Endothelial cell of umbilical vein (primary cell): ENCODE results near the gene CYB5A. TPM values are rescaled to one million over a fixed set of nuclear protein-coding genes. Genes with fewer than 3 reads are reported as not detected.

ENCODE experiments used
- BruUV-seq: library from RNA; stranded (reverse); fragments of 400-500 nt; replicated peaks from 2 replicates; lab custom pipeline; 2021; lab: Mats Ljungman, UMichigan
- CTCF ChIA-PET: fragments of 300-600, 350-600 bp; sonication (Branson Sonifier 250); formaldehyde crosslinking; loops from one replicate; lab custom pipeline; 2021; ENCODE audit warnings: antibody characterized with exemption, inconsistent platforms; lab: Charles Lee
- POLR2A ChIA-PET: fragments of 300-600, 350-600 bp; sonication (Branson Sonifier 250); formaldehyde crosslinking; loops from one replicate; lab custom pipeline; 2021; ENCODE audit warnings: antibody characterized with exemption, inconsistent platforms; lab: Charles Lee
- DNase-seq: peaks from one replicate; pipeline ENCODE4 v3.0.0-alpha.2; 2011; ENCODE audit warnings: low read depth, low spot score
- FAIRE-seq: peaks from 2 replicates; lab custom pipeline; 2011; peaks lifted over from hg19 to GRCh38; lab: Jason Lieb, UNC
- H2AFZ ChIP-seq: 2 replicates; pipeline ENCODE4 v1.6.0; 2012; ENCODE audit warnings: low read depth, low read length, control low read depth, inconsistent platforms
- H3K27ac ChIP-seq: 2 replicates; pipeline ENCODE4 v1.5.1; 2011; ENCODE audit warnings: low read depth, mild to moderate bottlenecking, control low read depth, low read length, moderate library complexity; ENCODE audit not compliant: insufficient read depth
- H3K27me3 ChIP-seq, 2 experiments: 2 replicates each; pipeline versions ENCODE4 v1.6.0 to v1.6.1; 2011; ENCODE audit warnings: low read length in 2 of 2, mixed read lengths in 1 of 2; ENCODE audit not compliant: control insufficient read depth in 2 of 2, insufficient read depth in 2 of 2
- H3K36me3 ChIP-seq, 2 experiments: 2 replicates in 1 of 2; 3 replicates in 1 of 2; pipeline ENCODE4 v1.5.1; 2011; ENCODE audit warnings: low read length in 2 of 2, mild to moderate bottlenecking in 1 of 2, moderate library complexity in 1 of 2; ENCODE audit not compliant: control insufficient read depth in 2 of 2, insufficient read depth in 2 of 2; ENCODE audit errors: extremely low read depth in 1 of 2
- H3K4me1 ChIP-seq: 3 replicates; pipeline ENCODE4 v1.5.1; 2011; ENCODE audit warnings: mild to moderate bottlenecking, low read length; ENCODE audit not compliant: control insufficient read depth, insufficient read depth; ENCODE audit errors: extremely low read depth
- H3K4me2 ChIP-seq: 2 replicates; pipeline ENCODE4 v1.6.1; 2011; ENCODE audit warnings: low read length, control low read depth, mixed read lengths; ENCODE audit not compliant: insufficient read depth
- H3K4me3 ChIP-seq, 3 experiments: fragments of 200-600 bp in 1 of 3; sonication (generic), shearing (Covaris generic) in 1 of 3; replicated peaks in 1 of 3; 2 replicates each; pipeline ENCODE4 v1.5.1; 2011 to 2016; ENCODE audit warnings: control low read depth in 3 of 3, low read length in 3 of 3, mild to moderate bottlenecking in 2 of 3, inconsistent platforms in 1 of 3, low read depth in 1 of 3, moderate library complexity in 1 of 3; ENCODE audit not compliant: insufficient read depth in 1 of 3
- H3K79me2 ChIP-seq: 2 replicates; pipeline ENCODE4 v1.6.0; 2012; ENCODE audit warnings: low read length, inconsistent platforms; ENCODE audit not compliant: control insufficient read depth, insufficient read depth
- H3K9ac ChIP-seq: replicated peaks from 2 replicates; pipeline ENCODE3; 2011; ENCODE audit warnings: low read length, control low read depth; ENCODE audit not compliant: insufficient read depth; ENCODE audit errors: extremely low read depth
- H3K9me1 ChIP-seq: replicated peaks from 3 replicates; pipeline ENCODE4 v1.6.0; 2011; ENCODE audit warnings: mild to moderate bottlenecking, low read length; ENCODE audit not compliant: control insufficient read depth, insufficient read depth; ENCODE audit errors: extremely low read depth
- H3K9me3 ChIP-seq: replicated peaks from 2 replicates; pipeline ENCODE4 v1.5.1; 2012; ENCODE audit warnings: low read length, inconsistent platforms; ENCODE audit not compliant: control insufficient read depth, insufficient read depth
- H4K20me1 ChIP-seq: replicated peaks from 2 replicates; pipeline ENCODE3; 2011; ENCODE audit warnings: mild to moderate bottlenecking, low read length; ENCODE audit not compliant: control insufficient read depth, insufficient read depth; ENCODE audit errors: extremely low read depth
- CTCF ChIP-seq, 2 donors: IDR thresholded peaks; 1 replicate in 1 of 2; 2 replicates in 1 of 2; pipeline ENCODE4 v1.5.1; 2011; ENCODE audit warnings: low read length in 2 of 2, mild to moderate bottlenecking in 2 of 2, moderate library complexity in 2 of 2, control low read depth in 1 of 2, inconsistent platforms in 1 of 2, low read depth in 1 of 2; ENCODE audit not compliant: insufficient read depth in 1 of 2; ENCODE audit errors: extremely low read depth in 1 of 2
- EZH2 ChIP-seq: IDR thresholded peaks from 2 replicates; pipeline ENCODE4 v1.6.1; 2012; ENCODE audit warnings: borderline replicate concordance, low read depth, mild to moderate bottlenecking, moderate library complexity, low read length, inconsistent platforms; ENCODE audit not compliant: severe bottlenecking
- FOS ChIP-seq: IDR thresholded peaks from 2 replicates; pipeline ENCODE4 v1.6.1; 2011; ENCODE audit warnings: mild to moderate bottlenecking, low read length, moderate library complexity, borderline replicate concordance; ENCODE audit not compliant: insufficient read depth
- GATA2 ChIP-seq: IDR thresholded peaks from 2 replicates; pipeline ENCODE4 v1.7.0; 2011; ENCODE audit warnings: low read depth, mild to moderate bottlenecking, moderate library complexity, mixed read lengths, low read length; ENCODE audit not compliant: insufficient read length, insufficient read depth
- JUN ChIP-seq: IDR thresholded peaks from 2 replicates; pipeline ENCODE4 v1.6.1; 2011; ENCODE audit warnings: borderline replicate concordance, low read depth; ENCODE audit not compliant: insufficient read length, insufficient read depth
- MAX ChIP-seq: IDR thresholded peaks from 2 replicates; pipeline ENCODE4 v1.6.1; 2011; ENCODE audit not compliant: insufficient read depth, insufficient read length
- MYC ChIP-seq: IDR thresholded peaks from one replicate; pipeline ENCODE4 v1.6.1; 2011; ENCODE audit warnings: mild to moderate bottlenecking, low read depth, low read length
- POLR2A ChIP-seq: IDR thresholded peaks from 2 replicates; pipeline ENCODE4 v1.6.1; 2012; ENCODE audit warnings: low read depth, mild to moderate bottlenecking, control low read depth, low read length
- POLR2AphosphoS5 ChIP-seq: IDR thresholded peaks from 2 replicates; pipeline ENCODE4 v1.6.1; 2012; ENCODE audit warnings: low read depth, mild to moderate bottlenecking, control low read depth, low read length, moderate library complexity; ENCODE audit not compliant: insufficient read depth
- dilution Hi-C: fragments of 300-500 bp; cut with MboI; formaldehyde crosslinking; loops from one replicate; pipeline ENCODE4 v1.15.0; 2019; ENCODE audit warnings: low sequenced_read_pairs; ENCODE audit not compliant: extremely low pct_ligation_motif_present
- intact Hi-C: fragments of 100-400 bp; cut with micrococcal nuclease; formaldehyde crosslinking; loops from one replicate; pipeline ENCODE4 v1.10.0; 2022
- polyA plus RNA-seq, 4 experiments: library from polyadenylated mRNA; depleted of rRNA in 3 of 4; stranded (reverse) in 3 of 4; unstranded in 1 of 4; fragments of >200 nt; gene quantifications; 2 replicates each; pipeline versions ENCODE4 v1.2.1 to v1.2.3, GENCODE V29; 2011 to 2012; ENCODE audit warnings: missing spikeins in 1 of 4
- total RNA-seq: library from RNA; stranded (reverse); gene quantifications from 2 replicates; pipeline ENCODE4 v1.2.3, GENCODE V29; 2021

CYB5A gene
- total and polyA plus RNA-seq, 2 donors (not counting 3 experiments of a cell fraction or from before 2014, with no cell fraction given) = 24.9 to 74.0 TPM

- no peak for FAIRE-seq
- Histone ChIP-seq H3K9me1 (no peaks in the 10 kb centered on the region), H3K9ac (no peak overlapping the region), H3K4me3 (no peak overlapping the region), H4K20me1 (no peaks in the 10 kb centered on the region), H2AFZ (no peak overlapping the region), H3K27ac (no peak overlapping the region), H3K4me2 (no peak overlapping the region), H3K36me3 (no peaks in the 10 kb centered on the region), H3K79me2 (no peaks in the 10 kb centered on the region), H3K4me1 (peaks cover 8% of the 10 kb centered on the region), H3K9me3 (no peaks in the 10 kb centered on the region), H3K27me3 (no peaks in the 10 kb centered on the region)
- no peak for DNase-seq
- ChIA-PET CTCF (interaction anchor here (0.8 kb wide), 1 partner anchor 16 kb away, joined by 4 read pairs; no protein-coding TSS in a partner anchor), POLR2A (no interaction called here)
- intact Hi-C loops = no loop called here
- dilution Hi-C loops = no loop called here
- no peak for TF ChIP-seq CTCF (IDR thresholded peaks at IDR 0.05; ENCODE audit: extremely low read depth in 1 of 2, insufficient read depth in 1 of 2, low read depth in 1 of 2, low read length in 2 of 2)
- TF ChIP-seq POLR2A = no peak
- no peak for TF ChIP-seq EZH2
- TF ChIP-seq JUN = no peak
- no peak for TF ChIP-seq MYC
- no peak for TF ChIP-seq MAX
- no peak for TF ChIP-seq GATA2
- no peak for TF ChIP-seq POLR2AphosphoS5
- TF ChIP-seq FOS = no peak
- BruUV-seq = no TSS peak
These were observed 6.8 kb downstream of the CYB5A start for GRCh38 chr18:74284980-74285355.
